Cerebellar nuclear complex (tissue), 1 donor: ENCODE results near the gene AKAP10.
"Not testable (repeated sequence)": the region's sequence is repeated elsewhere in the genome, so short reads cannot be mapped to it uniquely, and the experiment has no call there.

ENCODE experiments used
- DNase-seq, 2 experiments: peaks; one replicate each; lab custom pipeline; 2025; lab: John Stamatoyannopoulos, UW

AKAP10 gene

GRCh38 chr17:19978805-19979211 is 1.2 kb upstream of the AKAP10 start:
- DNase-seq = no peak

GRCh38 chr17:19978209-19978802 is 678 bp upstream of the AKAP10 start:
- no peak for DNase-seq

GRCh38 chr17:19975601-19976000 is 2.0 kb downstream of the AKAP10 start:
- DNase-seq = no peak

GRCh38 chr17:19973156-19973555 is 4.5 kb downstream of the AKAP10 start:
- DNase-seq = no peak

GRCh38 chr17:19962954-19963353 is 14.7 kb downstream of the AKAP10 start:
- not testable (repeated sequence) for DNase-seq

- no peak for DNase-seq
Measured at GRCh38 chr17:19958023-19958422, 19.6 kb downstream of the AKAP10 start.

GRCh38 chr17:19955099-19955498 is 22.5 kb downstream of the AKAP10 start:
- no peak for DNase-seq

GRCh38 chr17:19951411-19951810 is 26.2 kb downstream of the AKAP10 start:
- DNase-seq = not testable (repeated sequence)

- DNase-seq = not testable (repeated sequence)
Measured at GRCh38 chr17:19950624-19951195, 26.9 kb downstream of the AKAP10 start.

GRCh38 chr17:19948116-19948943 is 29.3 kb downstream of the AKAP10 start:
- DNase-seq = no peak

GRCh38 chr17:19946921-19947320 is 30.7 kb downstream of the AKAP10 start:
- DNase-seq = no peak

GRCh38 chr17:19945009-19945626 is 32.5 kb downstream of the AKAP10 start:
- DNase-seq = no peak

GRCh38 chr17:19943599-19943998 is 34.0 kb downstream of the AKAP10 start:
- no peak for DNase-seq

GRCh38 chr17:19943026-19943425 is 34.6 kb downstream of the AKAP10 start:
- DNase-seq = no peak

- no peak for DNase-seq
Measured at GRCh38 chr17:19940722-19941464, 36.7 kb downstream of the AKAP10 start.

- no peak for DNase-seq
Measured at GRCh38 chr17:19939993-19940721, 37.5 kb downstream of the AKAP10 start.

GRCh38 chr17:19938736-19939135 is 38.9 kb downstream of the AKAP10 start:
- DNase-seq = no peak

GRCh38 chr17:19937522-19937921 is 40.1 kb downstream of the AKAP10 start:
- no peak for DNase-seq

- DNase-seq = no peak
Measured at GRCh38 chr17:19935169-19935568, 42.5 kb downstream of the AKAP10 start.

GRCh38 chr17:19933628-19934027 is 44.0 kb downstream of the AKAP10 start:
- DNase-seq = no peak

GRCh38 chr17:19933221-19933620 is 44.4 kb downstream of the AKAP10 start:
- no peak for DNase-seq
